Endodermal cell (in vitro differentiated cells): ENCODE results near the gene SOAT2. TPM values are rescaled to one million over a fixed set of nuclear protein-coding genes. Genes with fewer than 3 reads are reported as not detected.
A peak's percentile ranks its signal among the peaks of the same experiment; 100 is the strongest.

Experiments
- DNase-seq: peaks from one replicate; pipeline ENCODE4 v3.0.0-alpha.2; 2017
- H3K27ac ChIP-seq: 2 replicates; pipeline ENCODE4 v1.5.1; 2013; ENCODE audit warnings: mild to moderate bottlenecking, low read depth, low read length, moderate library complexity
- H3K27me3 ChIP-seq: 2 replicates; pipeline ENCODE4 v1.6.1; 2013; ENCODE audit warnings: mild to moderate bottlenecking, low read length, moderate library complexity; ENCODE audit not compliant: insufficient read depth, control insufficient read depth, poor library complexity, severe bottlenecking
- H3K36me3 ChIP-seq: 2 replicates; pipeline ENCODE4 v1.7.0; 2013; ENCODE audit warnings: mild to moderate bottlenecking, low read length, moderate library complexity; ENCODE audit not compliant: control insufficient read depth, insufficient read depth
- H3K4me1 ChIP-seq: one replicate; pipeline ENCODE4 v1.7.0; 2013; ENCODE audit warnings: low read length; ENCODE audit not compliant: control insufficient read depth, insufficient read depth
- H3K4me3 ChIP-seq: 2 replicates; pipeline ENCODE4 v1.5.1; 2013; ENCODE audit warnings: mild to moderate bottlenecking, low read length, moderate library complexity
- H3K9ac ChIP-seq: 2 replicates; pipeline ENCODE4 v1.6.1; 2013; ENCODE audit warnings: mild to moderate bottlenecking, low read length, moderate library complexity; ENCODE audit not compliant: poor library complexity, severe bottlenecking; ENCODE audit errors: extremely low read depth
- H3K9me3 ChIP-seq: 2 replicates; pipeline ENCODE4 v1.6.1; 2013; ENCODE audit warnings: mild to moderate bottlenecking, low read length, moderate library complexity; ENCODE audit not compliant: control insufficient read depth
- H3K27ac Mint-ChIP-seq: 2 replicates; pipeline ENCODE4 v1.8.0; 2020; ENCODE audit warnings: mixed read lengths
- H3K27me3 Mint-ChIP-seq: 2 replicates; pipeline ENCODE4 v1.8.0; 2021; ENCODE audit warnings: mild to moderate bottlenecking, mixed read lengths; ENCODE audit not compliant: insufficient read depth
- H3K36me3 Mint-ChIP-seq: 2 replicates; pipeline ENCODE4 v1.8.0; 2020; ENCODE audit warnings: low read depth, mixed read lengths
- H3K4me1 Mint-ChIP-seq: 2 replicates; pipeline ENCODE4 v1.8.0; 2020; ENCODE audit warnings: mixed read lengths
- H3K4me3 Mint-ChIP-seq: 2 replicates; pipeline ENCODE4 v1.8.0; 2020; ENCODE audit warnings: mild to moderate bottlenecking, moderate library complexity, mixed read lengths
- H3K9me3 Mint-ChIP-seq: 2 replicates; pipeline ENCODE4 v1.8.0; 2020; ENCODE audit warnings: mild to moderate bottlenecking, mixed read lengths
- WGBS, 2 experiments: methylation state at CpG; one replicate each; pipeline versions ENCODE4 v1.1.5 to v1.1.7; 2013; ENCODE audit warnings: missing lambda C conversion rate in 2 of 2, mixed read lengths in 1 of 2; ENCODE audit not compliant: insufficient coverage in 1 of 2, insufficient read length in 1 of 2; 5-methylcytosine and 5-hydroxymethylcytosine counted together
- total RNA-seq, 2 donors: library from RNA; stranded (reverse); fragmentation: NEBNext Ultra II Directional in 1 of 2; extraction: Animal tissue kit (Norgen Biotek cat#: 25700) in 1 of 2; gene quantifications; 2 replicates in 1 of 2; 3 replicates in 1 of 2; pipeline ENCODE4 v1.2.1, GENCODE V29; 2021
- TF ChIP-seq, protein P1 (sequence below): fragments of 200-600 bp; sonication (generic); conservative IDR thresholded peaks from 2 replicates; pipeline ENCODE4 v1.5.0; 2021; ENCODE audit warnings: antibody characterized with exemption, mild to moderate bottlenecking

Gene SOAT2
- total RNA-seq, 2 donors from 2014 or later = 0.46 to 0.71 TPM

- H3K27ac Mint-ChIP-seq = no peak overlapping the region
- peaks cover 4% of the 10 kb centered on the region for H3K9me3 Mint-ChIP-seq
- peaks cover 23% of the 10 kb centered on the region for H3K4me1 ChIP-seq
- 93 to 100% methylated on average over 1 to 3 of the region's 3 CpGs for WGBS, 2 experiments
- no peaks in the 10 kb centered on the region for H3K36me3 ChIP-seq
- H3K4me3 Mint-ChIP-seq = no peak overlapping the region
- H3K27me3 ChIP-seq = peaks cover 1% of the 10 kb centered on the region
- TF ChIP-seq, protein P1, sequence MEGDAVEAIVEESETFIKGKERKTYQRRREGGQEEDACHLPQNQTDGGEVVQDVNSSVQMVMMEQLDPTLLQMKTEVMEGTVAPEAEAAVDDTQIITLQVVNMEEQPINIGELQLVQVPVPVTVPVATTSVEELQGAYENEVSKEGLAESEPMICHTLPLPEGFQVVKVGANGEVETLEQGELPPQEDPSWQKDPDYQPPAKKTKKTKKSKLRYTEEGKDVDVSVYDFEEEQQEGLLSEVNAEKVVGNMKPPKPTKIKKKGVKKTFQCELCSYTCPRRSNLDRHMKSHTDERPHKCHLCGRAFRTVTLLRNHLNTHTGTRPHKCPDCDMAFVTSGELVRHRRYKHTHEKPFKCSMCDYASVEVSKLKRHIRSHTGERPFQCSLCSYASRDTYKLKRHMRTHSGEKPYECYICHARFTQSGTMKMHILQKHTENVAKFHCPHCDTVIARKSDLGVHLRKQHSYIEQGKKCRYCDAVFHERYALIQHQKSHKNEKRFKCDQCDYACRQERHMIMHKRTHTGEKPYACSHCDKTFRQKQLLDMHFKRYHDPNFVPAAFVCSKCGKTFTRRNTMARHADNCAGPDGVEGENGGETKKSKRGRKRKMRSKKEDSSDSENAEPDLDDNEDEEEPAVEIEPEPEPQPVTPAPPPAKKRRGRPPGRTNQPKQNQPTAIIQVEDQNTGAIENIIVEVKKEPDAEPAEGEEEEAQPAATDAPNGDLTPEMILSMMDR = no peak
- no peaks in the 10 kb centered on the region for H3K36me3 Mint-ChIP-seq
- H3K9me3 ChIP-seq = peaks cover 10% of the 10 kb centered on the region
- peaks cover 9% of the 10 kb centered on the region for H3K27me3 Mint-ChIP-seq
- no peak overlapping the region for H3K4me3 ChIP-seq
- peak; percentile 41 for DNase-seq
- peaks cover 42% of the 10 kb centered on the region for H3K4me1 Mint-ChIP-seq
- no peak overlapping the region for H3K9ac ChIP-seq
- no peak overlapping the region for H3K27ac ChIP-seq
Measured at GRCh38 chr12:53103860-53104305, 597 bp downstream of the SOAT2 start.

GRCh38 chr12:53105256-53105655 lies 2.0 kb downstream of the SOAT2 start:
- peaks cover 3% of the 10 kb centered on the region for H3K27me3 Mint-ChIP-seq
- peaks cover 2% of the 10 kb centered on the region for H3K36me3 Mint-ChIP-seq
- Histone ChIP-seq H3K4me3 (no peak overlapping the region), H3K9me3 (peaks cover 19% of the 10 kb centered on the region), H3K27ac (no peak overlapping the region), H3K27me3 (no peaks in the 10 kb centered on the region), H3K4me1 (peaks cover 20% of the 10 kb centered on the region), H3K9ac (no peak overlapping the region), H3K36me3 (no peaks in the 10 kb centered on the region)
- peak; percentile 44 for DNase-seq
- peaks cover 14% of the 10 kb centered on the region for H3K9me3 Mint-ChIP-seq
- TF ChIP-seq, protein P1 = no peak
- H3K27ac Mint-ChIP-seq = no peak overlapping the region
- peaks cover 36% of the 10 kb centered on the region for H3K4me1 Mint-ChIP-seq
- 92 to 96% methylated on average over 6 to 8 of the region's 8 CpGs for WGBS, 2 experiments
- no peak overlapping the region for H3K4me3 Mint-ChIP-seq

- peak; percentile 35 for DNase-seq
- peaks cover 20% of the 10 kb centered on the region for H3K4me1 ChIP-seq
- Mint-ChIP-seq H3K27me3 (peaks cover 2% of the 10 kb centered on the region), H3K36me3 (peaks cover 2% of the 10 kb centered on the region), H3K9me3 (peaks cover 15% of the 10 kb centered on the region), H3K4me1 (peaks cover 35% of the 10 kb centered on the region), H3K4me3 (no peak overlapping the region), H3K27ac (no peak overlapping the region)
- H3K36me3 ChIP-seq = no peaks in the 10 kb centered on the region
- H3K27me3 ChIP-seq = no peaks in the 10 kb centered on the region
- no peak overlapping the region for H3K4me3 ChIP-seq
- 84 to 88% methylated on average over 6 to 7 of the region's 7 CpGs for WGBS, 2 experiments
- TF ChIP-seq, protein P1 = no peak
- no peak overlapping the region for H3K27ac ChIP-seq
- H3K9ac ChIP-seq = no peak overlapping the region
- H3K9me3 ChIP-seq = peaks cover 23% of the 10 kb centered on the region
Measured at GRCh38 chr12:53105712-53106439, 2.6 kb downstream of the SOAT2 start.
